ENCODE measurements around the gene AUP1. TPM values are rescaled to one million over a fixed set of nuclear protein-coding genes. Genes with fewer than 3 reads are reported as not detected.

AUP1 gene
- total RNA-seq, 1 donor from 2014 or later, result 120 TPM

DNA sequence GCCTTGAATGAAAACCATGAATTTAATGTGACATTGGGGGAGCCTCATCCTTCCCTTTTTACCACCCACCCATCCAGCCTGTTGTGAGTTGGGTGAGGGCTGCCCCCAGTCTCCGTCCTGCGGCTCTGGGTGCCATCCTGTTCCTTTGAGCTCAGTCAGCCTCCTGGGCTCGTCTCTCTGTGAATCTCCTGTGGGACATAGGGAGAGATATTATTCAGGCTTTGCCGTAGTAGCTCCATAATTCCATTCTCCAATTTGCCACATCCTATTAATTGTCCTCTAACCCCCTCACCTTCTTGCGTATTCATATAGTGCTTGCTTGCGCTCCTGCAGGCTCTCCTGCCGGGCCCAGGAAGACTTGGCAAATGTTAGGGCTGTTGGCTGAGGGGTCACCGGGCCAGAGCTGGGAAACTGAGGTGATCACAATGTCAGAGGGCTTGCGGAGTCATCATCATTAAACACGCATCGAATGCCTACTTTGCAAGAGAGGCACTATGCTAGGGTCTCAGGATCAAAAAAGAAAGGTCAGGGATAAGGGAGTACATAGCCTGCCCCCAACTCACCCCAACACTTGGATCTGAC, 2.8 kb downstream of the AUP1 start:
- peaks cover 13 to 21% of the 10 kb centered on the region in 2 donors for H3K4me1 ChIP-seq
- no peak overlapping the region for H3K4me3 ChIP-seq
- no peaks in the 10 kb centered on the region for H3K27me3 ChIP-seq
- H3K27ac ChIP-seq, result no peak overlapping the region
- TF ChIP-seq, protein P1, sequence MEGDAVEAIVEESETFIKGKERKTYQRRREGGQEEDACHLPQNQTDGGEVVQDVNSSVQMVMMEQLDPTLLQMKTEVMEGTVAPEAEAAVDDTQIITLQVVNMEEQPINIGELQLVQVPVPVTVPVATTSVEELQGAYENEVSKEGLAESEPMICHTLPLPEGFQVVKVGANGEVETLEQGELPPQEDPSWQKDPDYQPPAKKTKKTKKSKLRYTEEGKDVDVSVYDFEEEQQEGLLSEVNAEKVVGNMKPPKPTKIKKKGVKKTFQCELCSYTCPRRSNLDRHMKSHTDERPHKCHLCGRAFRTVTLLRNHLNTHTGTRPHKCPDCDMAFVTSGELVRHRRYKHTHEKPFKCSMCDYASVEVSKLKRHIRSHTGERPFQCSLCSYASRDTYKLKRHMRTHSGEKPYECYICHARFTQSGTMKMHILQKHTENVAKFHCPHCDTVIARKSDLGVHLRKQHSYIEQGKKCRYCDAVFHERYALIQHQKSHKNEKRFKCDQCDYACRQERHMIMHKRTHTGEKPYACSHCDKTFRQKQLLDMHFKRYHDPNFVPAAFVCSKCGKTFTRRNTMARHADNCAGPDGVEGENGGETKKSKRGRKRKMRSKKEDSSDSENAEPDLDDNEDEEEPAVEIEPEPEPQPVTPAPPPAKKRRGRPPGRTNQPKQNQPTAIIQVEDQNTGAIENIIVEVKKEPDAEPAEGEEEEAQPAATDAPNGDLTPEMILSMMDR (IDR thresholded peaks at IDR 0.05), result no peak
- no peak for DNase-seq (ENCODE audit: low spot score in 2 of 2)
- no peaks in the 10 kb centered on the region for H3K9me3 ChIP-seq
- intact Hi-C loops (cut with DNase I), result no loop called here
- H3K36me3 ChIP-seq, result peaks cover 15 to 24% of the 10 kb centered on the region in 2 donors

DNA sequence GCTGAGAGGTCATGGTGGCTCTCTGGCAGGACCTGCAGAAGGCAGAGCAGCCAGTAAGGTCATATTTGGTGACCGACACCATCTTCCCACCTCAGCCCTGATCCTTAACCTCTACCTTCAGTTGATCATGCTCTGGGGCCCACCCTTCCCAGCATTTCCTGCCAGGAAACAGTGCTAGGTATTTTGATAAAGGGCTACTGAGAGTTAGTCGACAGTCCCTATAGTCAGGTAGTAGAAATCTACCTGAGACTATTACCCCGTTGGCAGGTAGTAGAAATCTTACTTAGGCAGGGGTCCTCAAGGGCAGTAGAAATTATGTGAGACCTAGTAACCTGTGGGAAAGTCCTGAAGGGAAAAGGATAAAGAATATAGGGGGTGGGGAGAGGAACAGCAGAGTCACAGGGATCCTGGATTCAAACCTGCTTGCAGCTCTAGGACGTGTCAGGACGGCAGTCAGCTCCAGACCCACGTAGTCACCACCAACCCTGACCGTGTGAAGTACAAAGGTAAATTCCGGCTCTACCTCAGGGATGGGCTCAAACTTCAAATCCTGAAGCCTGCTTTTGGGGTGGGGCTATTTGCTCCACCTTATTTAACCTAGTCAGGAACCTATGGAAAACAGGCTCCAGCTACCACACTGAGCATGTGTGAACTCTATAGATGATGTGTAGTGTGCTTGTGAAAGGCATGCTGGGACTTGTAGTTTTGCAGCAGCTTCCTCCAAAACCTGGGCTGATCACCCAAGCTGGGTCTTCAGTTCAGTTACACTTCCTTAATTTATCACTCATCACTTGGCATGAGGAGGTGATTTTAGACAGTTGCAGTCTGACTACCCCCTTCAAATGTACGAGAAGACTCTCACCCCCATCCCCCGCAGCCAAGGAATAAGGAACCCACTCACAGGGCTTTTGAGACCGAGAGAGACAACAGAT, 3.5 kb downstream of the AUP1 start, which contains the start of gene DQX1:
TSS of gene DQX1 (minus strand) at position 515 of the 932 bp plus-strand sequence. CDS start at position 13, 502 bp downstream.
- Histone ChIP-seq H3K36me3 (peaks cover 15 to 23% of the 10 kb centered on the region in 2 donors), H3K27me3 (no peaks in the 10 kb centered on the region), H3K4me1 (peaks cover 11 to 14% of the 10 kb centered on the region in 2 donors), H3K4me3 (no peak within 1 kb of the TSS), H3K9me3 (no peaks in the 10 kb centered on the region), H3K27ac (no peak within 1 kb of the TSS)
- TF ChIP-seq, protein P1 (IDR thresholded peaks at IDR 0.05), result no peak
- DNase-seq (ENCODE audit: low spot score in 2 of 2), result no peak
- intact Hi-C loops (cut with DNase I), result no loop called here

DNA sequence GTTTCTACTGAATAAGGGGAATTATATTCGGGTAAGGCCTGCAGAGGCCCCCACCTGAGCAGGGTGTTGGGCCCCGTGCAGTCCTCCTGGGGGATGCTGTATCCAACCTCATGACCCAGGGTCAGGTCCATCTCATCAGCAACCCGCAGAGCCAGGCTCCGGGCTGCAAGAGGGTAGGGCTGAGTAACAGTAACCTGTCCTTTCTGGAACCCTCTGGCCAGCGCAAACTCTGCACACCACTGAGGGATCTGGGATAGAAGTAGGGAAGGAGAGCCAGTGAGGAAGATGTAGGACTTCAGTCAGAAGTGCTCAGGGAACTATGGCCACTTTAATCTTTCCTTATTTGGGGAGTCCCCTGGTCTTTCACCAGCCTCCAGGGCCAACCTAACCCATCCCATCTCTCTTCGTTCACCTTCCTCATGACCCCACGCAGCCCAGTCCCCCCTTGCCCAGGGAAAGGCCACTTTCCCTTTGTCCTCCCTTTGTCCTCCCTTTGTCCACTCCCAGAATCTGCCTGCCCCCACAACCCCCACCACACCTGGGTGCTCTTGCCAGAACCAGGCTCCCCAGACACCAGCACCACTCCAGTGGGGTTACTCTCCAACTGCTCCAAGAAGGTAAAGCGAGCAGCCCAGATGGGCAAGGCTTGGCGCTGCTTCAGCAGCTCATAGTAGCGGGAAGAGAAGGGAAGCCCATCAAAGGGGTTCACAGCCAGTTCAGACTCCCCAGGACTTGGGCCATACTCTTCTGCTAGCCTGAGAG, 4.4 kb downstream of the AUP1 start:
- H3K36me3 ChIP-seq, result peaks cover 15 to 23% of the 10 kb centered on the region in 2 donors
- no peak overlapping the region for H3K4me3 ChIP-seq
- H3K9me3 ChIP-seq, result no peaks in the 10 kb centered on the region
- DNase-seq (ENCODE audit: low spot score in 2 of 2), result no peak
- no peak overlapping the region for H3K27ac ChIP-seq
- peaks cover 8 to 9% of the 10 kb centered on the region in 2 donors for H3K4me1 ChIP-seq
- intact Hi-C loops (cut with DNase I), result no loop called here
- H3K27me3 ChIP-seq, result no peaks in the 10 kb centered on the region
- TF ChIP-seq, protein P1 (IDR thresholded peaks at IDR 0.05), result no peak

DNA sequence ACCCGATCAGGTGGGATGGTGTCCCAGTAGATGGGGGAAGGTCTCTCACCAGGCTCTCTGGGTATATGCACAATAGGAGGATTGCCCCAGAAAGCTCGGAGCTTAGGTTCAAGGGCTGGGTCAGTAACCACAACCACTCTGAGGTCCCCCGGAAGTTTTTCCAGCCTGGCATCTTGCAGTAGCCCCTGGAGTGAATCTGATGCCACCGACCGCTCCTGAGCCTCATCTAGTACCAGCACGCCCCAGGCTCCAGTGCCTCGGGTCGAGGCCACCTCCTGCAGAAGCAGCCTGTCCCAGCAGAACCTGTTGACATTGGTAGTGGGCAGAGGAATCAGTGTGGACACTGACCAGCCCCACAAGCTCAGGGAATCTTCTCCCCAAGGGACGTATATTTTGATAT, 5.5 kb downstream of the AUP1 start:
- intact Hi-C loops (cut with DNase I), result no loop called here
- H3K36me3 ChIP-seq, result peaks cover 15 to 23% of the 10 kb centered on the region in 2 donors
- H3K27ac ChIP-seq, result no peak overlapping the region
- no peak for DNase-seq (ENCODE audit: low spot score in 2 of 2)
- peaks cover 8% of the 10 kb centered on the region in 2 donors for H3K4me1 ChIP-seq
- H3K9me3 ChIP-seq, result no peaks in the 10 kb centered on the region
- H3K27me3 ChIP-seq, result no peaks in the 10 kb centered on the region
- TF ChIP-seq, protein P1 (IDR thresholded peaks at IDR 0.05), result no peak
- H3K4me3 ChIP-seq, result no peak overlapping the region

DNA sequence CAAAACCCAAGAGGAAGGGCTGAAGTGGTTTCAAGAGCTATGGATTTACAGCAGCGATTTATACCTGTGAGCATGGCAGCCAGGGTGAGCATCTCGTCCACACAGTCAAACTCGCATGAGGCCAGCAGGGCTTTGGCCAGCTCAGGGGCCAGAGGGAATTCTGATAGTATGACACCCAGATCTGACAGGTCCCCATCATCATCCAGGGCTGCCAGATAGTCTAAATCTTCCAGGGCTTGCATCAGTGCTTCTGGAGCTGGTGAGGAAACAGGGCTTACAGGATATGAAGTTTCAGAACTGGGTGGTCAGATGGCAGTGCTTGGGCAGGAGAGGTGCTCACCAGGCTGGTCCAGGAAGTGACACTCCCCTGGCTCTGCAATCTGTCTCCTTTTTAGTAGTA, 7.0 kb downstream of the AUP1 start:
- Histone ChIP-seq H3K4me1 (no peaks in the 10 kb centered on the region), H3K27me3 (no peaks in the 10 kb centered on the region), H3K4me3 (no peak overlapping the region), H3K27ac (no peak overlapping the region), H3K36me3 (peaks cover 15 to 19% of the 10 kb centered on the region in 2 donors), H3K9me3 (no peaks in the 10 kb centered on the region)
- DNase-seq (ENCODE audit: low spot score in 2 of 2), result no peak
- intact Hi-C loops (cut with DNase I), result no loop called here
- TF ChIP-seq, protein P1 (IDR thresholded peaks at IDR 0.05), result no peak
